HepG2 (cell line): ENCODE measurements around the gene WSCD1. TPM values are rescaled to one million over a fixed set of nuclear protein-coding genes. Genes with fewer than 3 reads are reported as not detected.

Source experiments
- ATAC-seq: fragments of 200-7000 bp; cut with Tn5 transposase; 3 replicates; pipeline ENCODE4 v1.9.1; 2020; ENCODE audit warnings: mild to moderate bottlenecking, moderate library complexity
- BruUV-seq: library from RNA; stranded (reverse); fragments of 400-500 nt; replicated peaks from 2 replicates; lab custom pipeline; 2021; lab: Mats Ljungman, UMichigan
- CTCF ChIA-PET: fragments of 300-600 bp; formaldehyde crosslinking; extraction: SDS; loops from one replicate; lab custom pipeline; 2021; ENCODE audit warnings: low total read pairs, inconsistent platforms, low intra/inter-chr PET ratio; lab: Yijun Ruan, JAX
- POLR2A ChIA-PET: fragments of 350-600 bp; sonication (Branson Sonifier 250); formaldehyde crosslinking; loops from one replicate; lab custom pipeline; 2020; ENCODE audit warnings: antibody characterized with exemption, inconsistent platforms; lab: Yijun Ruan, JAX
- DNase-seq: peaks from one replicate; pipeline ENCODE4 v3.0.0-alpha.2; 2015; ENCODE audit warnings: low spot score
- FAIRE-seq: peaks from 3 replicates; lab custom pipeline; 2011; peaks lifted over from hg19 to GRCh38; lab: Jason Lieb, UNC
- H2AFZ ChIP-seq: one replicate; pipeline ENCODE4 v1.6.1; 2011; ENCODE audit warnings: low read length, inconsistent platforms
- H3K27ac ChIP-seq: fragments of 300-600 bp; 3 replicates; pipeline ENCODE4 v1.8.0; 2011; ENCODE audit warnings: mixed run types, mild to moderate bottlenecking, mixed read lengths, low read length, inconsistent platforms; ENCODE audit not compliant: insufficient read depth; ENCODE audit errors: extremely low read length
- H3K27me3 ChIP-seq, 2 experiments: fragments of 200-600 bp in 1 of 2; 2 replicates in 1 of 2; 3 replicates in 1 of 2; pipeline versions ENCODE4 v1.6.0 to v1.8.0; 2011; ENCODE audit warnings: low read length in 2 of 2, mild to moderate bottlenecking in 2 of 2, moderate library complexity in 2 of 2, inconsistent platforms in 1 of 2; ENCODE audit not compliant: insufficient read depth in 2 of 2, control insufficient read depth in 1 of 2
- H3K36me3 ChIP-seq, 2 experiments: fragments of 200-600 bp in 1 of 2; replicated peaks in 1 of 2; 2 replicates in 1 of 2; 3 replicates in 1 of 2; pipeline versions ENCODE4 v1.5.1 to v1.8.0; 2011; ENCODE audit warnings: low read length in 2 of 2, inconsistent platforms in 1 of 2; ENCODE audit not compliant: insufficient read depth in 2 of 2, control insufficient read depth in 1 of 2
- H3K4me1 ChIP-seq: 2 replicates; pipeline ENCODE4 v1.5.1; 2012; ENCODE audit warnings: low read length, inconsistent platforms; ENCODE audit not compliant: insufficient read depth
- H3K4me2 ChIP-seq: 2 replicates; pipeline ENCODE4 v1.6.0; 2011; ENCODE audit warnings: low read depth, low read length, inconsistent platforms
- H3K4me3 ChIP-seq, 3 experiments: fragments of 200-600 bp in 1 of 3; sonication (generic), shearing (Covaris generic) in 1 of 3; replicated peaks in 1 of 3; 2 replicates each; pipeline ENCODE4 v1.5.1; 2011 to 2016; ENCODE audit warnings: low read length in 3 of 3, inconsistent platforms in 2 of 3, low read depth in 2 of 3, mild to moderate bottlenecking in 2 of 3, control low read depth in 1 of 3, mixed read lengths in 1 of 3; ENCODE audit not compliant: insufficient read depth in 1 of 3
- H3K79me2 ChIP-seq: one replicate; pipeline ENCODE4 v1.6.1; 2011; ENCODE audit warnings: low read length, inconsistent platforms; ENCODE audit not compliant: insufficient read depth
- H3K9ac ChIP-seq: 2 replicates; pipeline ENCODE4 v1.6.0; 2011; ENCODE audit warnings: mild to moderate bottlenecking, low read depth, low read length, inconsistent platforms; ENCODE audit not compliant: insufficient read depth
- H3K9me3 ChIP-seq: 2 replicates; pipeline ENCODE4 v1.5.1; 2012; ENCODE audit warnings: mild to moderate bottlenecking, low read length
- H4K20me1 ChIP-seq: 2 replicates; pipeline ENCODE4 v1.6.0; 2011; ENCODE audit warnings: inconsistent platforms, mild to moderate bottlenecking, low read length, moderate library complexity; ENCODE audit not compliant: insufficient read depth
- AGO2 ChIP-seq: fragments of 200-400 bp; formaldehyde crosslinking; optimal IDR thresholded peaks from 2 replicates; pipeline ENCODE3; 2017; ENCODE audit warnings: mild to moderate bottlenecking, low read depth, low read length, moderate library complexity
- AKAP8 ChIP-seq: sonication (generic); formaldehyde crosslinking; IDR thresholded peaks from 2 replicates; pipeline ENCODE4 v1.5.1; 2020; ENCODE audit warnings: mild to moderate bottlenecking, missing genetic modification reagents
- GATAD2A ChIP-seq: IDR thresholded peaks from 2 replicates; pipeline ENCODE4 v1.6.1; 2016
- MXD4 ChIP-seq: IDR thresholded peaks from 2 replicates; pipeline ENCODE4 v1.6.1; 2016; ENCODE audit warnings: mild to moderate bottlenecking, missing biosample characterization, missing genetic modification reagents
- MXI1 ChIP-seq: IDR thresholded peaks from 3 replicates; pipeline ENCODE4 v1.6.1; 2012; ENCODE audit warnings: low read depth, low read length, inconsistent platforms, borderline replicate concordance
- NFIC ChIP-seq: IDR thresholded peaks from 2 replicates; pipeline ENCODE4 v1.6.1; 2012; ENCODE audit warnings: mild to moderate bottlenecking, low read length, inconsistent platforms
- NFYC ChIP-seq: IDR thresholded peaks from 2 replicates; pipeline ENCODE4 v1.6.1; 2016; ENCODE audit warnings: missing genetic modification reagents, missing compliant biosample characterization
- ZFAT ChIP-seq: sonication (generic); formaldehyde crosslinking; conservative IDR thresholded peaks from 2 replicates; pipeline ENCODE4 v1.8.1; 2023; ENCODE audit warnings: missing genetic modification reagents, inconsistent platforms
- ZNF121 ChIP-seq: sonication (generic); formaldehyde crosslinking; IDR thresholded peaks from 2 replicates; pipeline ENCODE4 v1.5.0; 2020; ENCODE audit warnings: mild to moderate bottlenecking, missing genetic modification reagents
- ZNF775 ChIP-seq: sonication (generic); formaldehyde crosslinking; IDR thresholded peaks from 2 replicates; pipeline ENCODE4 v1.4.0; 2020; ENCODE audit warnings: missing genetic modification reagents, mild to moderate bottlenecking, moderate library complexity, borderline replicate concordance
- ZNF776 ChIP-seq: sonication (generic); formaldehyde crosslinking; IDR thresholded peaks from 2 replicates; pipeline ENCODE4 v1.4.0; 2020; ENCODE audit warnings: mild to moderate bottlenecking, missing genetic modification reagents
- WGBS: methylation state at CpG from one replicate; pipeline ENCODE4 v1.1.6; 2017; ENCODE audit warnings: low lambda C conversion rate; 5-methylcytosine and 5-hydroxymethylcytosine counted together
- in situ Hi-C: cut with HindIII; loops from 2 replicates; pipeline ENCODE4 v1.10.0; 2017; ENCODE audit warnings: low pct_unique_long_range_greater_than_20kb; ENCODE audit not compliant: extremely low pct_ligation_motif_present
- intact Hi-C: fragments of 100-400 bp; cut with micrococcal nuclease; formaldehyde crosslinking; loops from one replicate; pipeline ENCODE4 v1.10.0; 2022; ENCODE audit not compliant: unreplicated experiment
- polyA plus RNA-seq, 8 experiments: library from polyadenylated mRNA; depleted of rRNA in 3 of 8; stranded (reverse) in 7 of 8; unstranded in 1 of 8; fragments of >200 nt; fragmentation: Illumina TruSeq in 4 of 8; extraction: Trizol in 4 of 8; gene quantifications; 2 replicates each; pipeline versions ENCODE4 v1.2.1 to v1.2.3, GENCODE V29; 2011 to 2016; ENCODE audit warnings: low read depth in 4 of 8, missing spikeins in 1 of 8, mixed read lengths in 1 of 8; ENCODE audit not compliant: insufficient read depth in 1 of 8
- total RNA-seq, 5 experiments: library from RNA; depleted of rRNA; stranded (reverse); fragments of >200 nt; fragmentation: Illumina TruSeq; extraction: Trizol; gene quantifications; 2 replicates each; pipeline ENCODE4 v1.2.3, GENCODE V29; 2016; ENCODE audit warnings: low read depth in 1 of 5
- TF ChIP-seq, protein P1 (sequence below), 2 experiments: sonication (generic) in 1 of 2; formaldehyde crosslinking in 1 of 2; IDR thresholded peaks; 2 replicates each; pipeline versions ENCODE4 v1.6.1 to v1.9.0; 2014 to 2022; ENCODE audit warnings: antibody characterized with exemption in 1 of 2, borderline replicate concordance in 1 of 2, inconsistent platforms in 1 of 2, low read depth in 1 of 2, missing genetic modification reagents in 1 of 2
- TF ChIP-seq, protein P2 (sequence below): sonication (generic); formaldehyde crosslinking; IDR thresholded peaks from 2 replicates; pipeline ENCODE4 v1.8.1; 2023; ENCODE audit warnings: missing genetic modification reagents, inconsistent platforms, borderline replicate concordance
- TF ChIP-seq, protein P3 (sequence below): sonication (generic); formaldehyde crosslinking; IDR thresholded peaks from 2 replicates; pipeline ENCODE4 v1.9.0; 2021; ENCODE audit warnings: missing genetic modification reagents, borderline replicate concordance

The WSCD1 gene
- total and polyA plus RNA-seq, 2 of the 13 experiments (the other 11 are each of a cell fraction or from before 2014, with no cell fraction given) = 0.24 to 2.7 TPM

DNA sequence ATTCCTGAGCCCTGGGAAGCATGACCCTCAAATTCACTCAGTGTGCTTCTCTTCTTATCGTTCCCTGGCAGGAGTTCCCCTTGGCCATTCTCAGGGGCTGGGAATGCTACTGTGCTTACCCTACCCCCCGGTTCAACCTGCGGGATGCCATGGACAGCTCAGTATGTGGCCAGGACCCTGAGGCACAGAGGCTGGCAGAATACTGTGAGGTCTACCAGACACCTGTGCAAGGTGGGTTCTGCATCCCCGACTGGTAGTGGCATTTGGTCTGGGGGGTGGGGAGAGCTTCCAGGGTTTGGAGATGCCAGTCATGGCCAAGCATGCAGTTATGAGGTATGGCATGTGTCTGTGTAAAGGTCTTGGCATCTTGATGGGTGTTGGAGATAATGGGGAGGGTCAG, 39.4 kb downstream of the WSCD1 start:
- Histone ChIP-seq H3K4me3 (no peak overlapping the region), H3K27ac (no peak overlapping the region), H3K4me2 (no peak overlapping the region), H3K27me3 (no peaks in the 10 kb centered on the region; a peak in 1 of 5 replicates), H3K4me1 (peaks cover 9% of the 10 kb centered on the region; the same call in 1 of the 2 replicates), H3K79me2 (no peaks in the 10 kb centered on the region), H3K36me3 (no peaks in the 10 kb centered on the region), H3K9ac (no peak overlapping the region), H2AFZ (no peak overlapping the region), H3K9me3 (no peaks in the 10 kb centered on the region), H4K20me1 (no peaks in the 10 kb centered on the region)
- ATAC-seq = no peak
- ChIA-PET POLR2A (no interaction called here), CTCF (no interaction called here)
- no peak for DNase-seq
- intact Hi-C loops = no loop called here
- in situ Hi-C loops = no loop called here
- no peak for FAIRE-seq
- no TSS peak for BruUV-seq
- no peak for TF ChIP-seq ZFAT (CRISPR knock-in tag)
- no peak for TF ChIP-seq NFIC
- no peak for TF ChIP-seq MXD4 (CRISPR knock-in tag)
- no peak for TF ChIP-seq AGO2
- no peak for TF ChIP-seq ZNF775
- TF ChIP-seq NFYC (CRISPR knock-in tag) = no peak
- no peak for TF ChIP-seq AKAP8 (CRISPR knock-in tag)
- TF ChIP-seq MXI1 = no peak
- TF ChIP-seq, protein P1, sequence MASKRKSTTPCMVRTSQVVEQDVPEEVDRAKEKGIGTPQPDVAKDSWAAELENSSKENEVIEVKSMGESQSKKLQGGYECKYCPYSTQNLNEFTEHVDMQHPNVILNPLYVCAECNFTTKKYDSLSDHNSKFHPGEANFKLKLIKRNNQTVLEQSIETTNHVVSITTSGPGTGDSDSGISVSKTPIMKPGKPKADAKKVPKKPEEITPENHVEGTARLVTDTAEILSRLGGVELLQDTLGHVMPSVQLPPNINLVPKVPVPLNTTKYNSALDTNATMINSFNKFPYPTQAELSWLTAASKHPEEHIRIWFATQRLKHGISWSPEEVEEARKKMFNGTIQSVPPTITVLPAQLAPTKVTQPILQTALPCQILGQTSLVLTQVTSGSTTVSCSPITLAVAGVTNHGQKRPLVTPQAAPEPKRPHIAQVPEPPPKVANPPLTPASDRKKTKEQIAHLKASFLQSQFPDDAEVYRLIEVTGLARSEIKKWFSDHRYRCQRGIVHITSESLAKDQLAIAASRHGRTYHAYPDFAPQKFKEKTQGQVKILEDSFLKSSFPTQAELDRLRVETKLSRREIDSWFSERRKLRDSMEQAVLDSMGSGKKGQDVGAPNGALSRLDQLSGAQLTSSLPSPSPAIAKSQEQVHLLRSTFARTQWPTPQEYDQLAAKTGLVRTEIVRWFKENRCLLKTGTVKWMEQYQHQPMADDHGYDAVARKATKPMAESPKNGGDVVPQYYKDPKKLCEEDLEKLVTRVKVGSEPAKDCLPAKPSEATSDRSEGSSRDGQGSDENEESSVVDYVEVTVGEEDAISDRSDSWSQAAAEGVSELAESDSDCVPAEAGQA (IDR thresholded peaks at IDR 0.05; ENCODE audit: low read depth) = no peak
- TF ChIP-seq, protein P1 (CRISPR knock-in tag; IDR thresholded peaks at IDR 0.05; ENCODE audit: borderline replicate concordance) = no peak
- TF ChIP-seq GATAD2A = no peak
- no peak for TF ChIP-seq ZNF121
- TF ChIP-seq ZNF776 (CRISPR knock-in tag) = no peak
- TF ChIP-seq, protein P2, sequence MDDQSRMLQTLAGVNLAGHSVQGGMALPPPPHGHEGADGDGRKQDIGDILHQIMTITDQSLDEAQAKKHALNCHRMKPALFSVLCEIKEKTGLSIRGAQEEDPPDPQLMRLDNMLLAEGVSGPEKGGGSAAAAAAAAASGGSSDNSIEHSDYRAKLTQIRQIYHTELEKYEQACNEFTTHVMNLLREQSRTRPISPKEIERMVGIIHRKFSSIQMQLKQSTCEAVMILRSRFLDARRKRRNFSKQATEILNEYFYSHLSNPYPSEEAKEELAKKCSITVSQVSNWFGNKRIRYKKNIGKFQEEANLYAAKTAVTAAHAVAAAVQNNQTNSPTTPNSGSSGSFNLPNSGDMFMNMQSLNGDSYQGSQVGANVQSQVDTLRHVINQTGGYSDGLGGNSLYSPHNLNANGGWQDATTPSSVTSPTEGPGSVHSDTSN (CRISPR knock-in tag) = no peak
- TF ChIP-seq, protein P3, sequence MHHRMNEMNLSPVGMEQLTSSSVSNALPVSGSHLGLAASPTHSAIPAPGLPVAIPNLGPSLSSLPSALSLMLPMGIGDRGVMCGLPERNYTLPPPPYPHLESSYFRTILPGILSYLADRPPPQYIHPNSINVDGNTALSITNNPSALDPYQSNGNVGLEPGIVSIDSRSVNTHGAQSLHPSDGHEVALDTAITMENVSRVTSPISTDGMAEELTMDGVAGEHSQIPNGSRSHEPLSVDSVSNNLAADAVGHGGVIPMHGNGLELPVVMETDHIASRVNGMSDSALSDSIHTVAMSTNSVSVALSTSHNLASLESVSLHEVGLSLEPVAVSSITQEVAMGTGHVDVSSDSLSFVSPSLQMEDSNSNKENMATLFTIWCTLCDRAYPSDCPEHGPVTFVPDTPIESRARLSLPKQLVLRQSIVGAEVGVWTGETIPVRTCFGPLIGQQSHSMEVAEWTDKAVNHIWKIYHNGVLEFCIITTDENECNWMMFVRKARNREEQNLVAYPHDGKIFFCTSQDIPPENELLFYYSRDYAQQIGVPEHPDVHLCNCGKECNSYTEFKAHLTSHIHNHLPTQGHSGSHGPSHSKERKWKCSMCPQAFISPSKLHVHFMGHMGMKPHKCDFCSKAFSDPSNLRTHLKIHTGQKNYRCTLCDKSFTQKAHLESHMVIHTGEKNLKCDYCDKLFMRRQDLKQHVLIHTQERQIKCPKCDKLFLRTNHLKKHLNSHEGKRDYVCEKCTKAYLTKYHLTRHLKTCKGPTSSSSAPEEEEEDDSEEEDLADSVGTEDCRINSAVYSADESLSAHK = no peak
- 19% methylated on average over 4 of the region's 4 CpGs for WGBS
